NAMALWA (cell line): ENCODE results near the gene LSM14B.
A peak's percentile ranks its signal among the peaks of the same experiment; 100 is the strongest.

Source experiments
- DNase-seq: peaks from one replicate; pipeline ENCODE4 v3.0.0-alpha.2; 2015; ENCODE audit warnings: low spot score

LSM14B gene

DNA sequence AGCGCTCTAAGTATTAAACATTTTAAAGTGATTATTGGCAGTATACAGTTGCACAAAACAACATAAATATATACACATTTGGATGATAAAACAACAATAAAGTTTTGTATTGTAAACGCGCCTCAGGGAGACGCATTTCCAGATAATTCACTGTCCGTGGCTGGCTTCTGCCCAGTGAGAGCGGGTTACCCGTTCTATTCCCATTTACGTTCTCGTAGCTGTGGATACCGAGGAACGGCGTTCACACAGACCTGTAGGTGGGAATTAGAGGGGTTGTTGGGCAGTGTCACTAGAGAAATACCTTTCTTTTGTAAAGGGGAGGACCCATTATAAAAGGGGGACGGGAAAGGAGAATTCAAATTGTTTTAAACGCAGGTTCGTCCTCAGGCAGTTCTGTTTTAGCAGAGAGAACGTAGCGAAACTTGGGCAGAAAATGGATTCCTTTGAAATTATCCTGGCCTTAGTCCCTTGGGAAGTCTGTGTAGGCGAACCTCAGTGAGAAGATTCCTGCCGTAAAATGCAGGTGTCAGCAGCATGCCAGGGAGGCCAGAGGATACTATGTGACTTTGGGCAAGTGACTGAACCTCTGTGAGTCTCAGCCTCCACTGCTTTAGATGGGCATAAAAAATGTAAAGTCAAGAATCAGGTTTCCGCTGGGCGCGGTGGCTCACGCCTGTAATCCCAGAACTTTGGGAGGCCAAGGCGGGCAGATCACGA is 61.3 kb downstream of the LSM14B start:
- peak; percentile 21 for DNase-seq
